Superior temporal gyrus (tissue), 1 donor: ENCODE data around the gene ADPRHL1.

Source experiments
- DNase-seq: peaks from one replicate; pipeline ENCODE4 v3.0.0-alpha.2; 2016; ENCODE audit errors: extremely low spot score

Gene ADPRHL1

DNA sequence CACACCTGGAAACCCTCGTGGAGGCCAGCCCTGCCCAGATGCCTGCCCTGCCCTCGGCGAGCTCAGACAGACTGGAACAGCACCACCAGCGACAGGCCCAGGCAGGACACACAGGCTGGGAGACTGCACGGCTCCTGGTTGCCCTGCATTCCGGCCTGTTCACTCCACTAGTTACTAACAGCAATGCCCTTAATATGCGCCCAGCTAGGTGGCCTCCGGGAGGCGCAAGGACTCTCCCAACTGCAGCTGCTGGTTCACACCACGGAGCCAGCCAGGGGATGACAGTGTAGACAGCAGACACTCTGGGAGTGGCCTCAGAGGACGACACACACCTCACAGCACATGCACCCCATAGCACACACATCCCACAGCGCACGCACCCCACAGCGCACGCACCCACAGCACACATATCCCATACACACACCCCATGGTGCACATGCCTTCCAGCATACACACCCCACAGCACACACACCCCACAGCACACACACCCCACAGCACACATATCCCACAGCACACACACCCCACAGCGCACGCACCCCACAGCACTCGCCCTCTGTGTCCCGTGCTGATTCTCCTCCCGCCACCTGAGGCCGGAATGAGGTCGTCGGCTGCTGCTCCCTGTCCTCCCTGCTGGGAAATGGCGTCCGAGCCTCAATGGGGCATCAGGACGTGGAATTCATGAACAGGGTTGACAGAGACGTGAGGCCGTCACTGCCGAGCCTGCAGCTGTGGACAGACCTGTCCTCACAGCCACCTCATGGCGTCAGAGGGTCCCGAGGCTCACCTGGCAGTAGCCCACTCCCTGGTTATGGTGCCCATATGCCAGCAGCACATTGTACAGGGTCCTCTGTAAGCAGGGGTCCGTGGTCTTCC, 103.0 kb downstream of the ADPRHL1 start:
- DNase-seq = no peak
